NCI-H1417 (cell line): ENCODE results near the gene GRK7.

Experiments
- DNase-seq, 3 experiments: peaks; one replicate each; lab custom pipeline; 2025; lab: John Stamatoyannopoulos, UW

GRK7 gene, protein sequence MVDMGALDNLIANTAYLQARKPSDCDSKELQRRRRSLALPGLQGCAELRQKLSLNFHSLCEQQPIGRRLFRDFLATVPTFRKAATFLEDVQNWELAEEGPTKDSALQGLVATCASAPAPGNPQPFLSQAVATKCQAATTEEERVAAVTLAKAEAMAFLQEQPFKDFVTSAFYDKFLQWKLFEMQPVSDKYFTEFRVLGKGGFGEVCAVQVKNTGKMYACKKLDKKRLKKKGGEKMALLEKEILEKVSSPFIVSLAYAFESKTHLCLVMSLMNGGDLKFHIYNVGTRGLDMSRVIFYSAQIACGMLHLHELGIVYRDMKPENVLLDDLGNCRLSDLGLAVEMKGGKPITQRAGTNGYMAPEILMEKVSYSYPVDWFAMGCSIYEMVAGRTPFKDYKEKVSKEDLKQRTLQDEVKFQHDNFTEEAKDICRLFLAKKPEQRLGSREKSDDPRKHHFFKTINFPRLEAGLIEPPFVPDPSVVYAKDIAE (N-terminal part only)

GRCh38 chr3:141763088-141763750, at the start of gene GRK7:
Gene GRK7, plus strand, starts transcription at chr3:141763408. Its CDS starts 14,877 bp downstream, at chr3:141778285.
- DNase-seq, result no peak

DNA sequence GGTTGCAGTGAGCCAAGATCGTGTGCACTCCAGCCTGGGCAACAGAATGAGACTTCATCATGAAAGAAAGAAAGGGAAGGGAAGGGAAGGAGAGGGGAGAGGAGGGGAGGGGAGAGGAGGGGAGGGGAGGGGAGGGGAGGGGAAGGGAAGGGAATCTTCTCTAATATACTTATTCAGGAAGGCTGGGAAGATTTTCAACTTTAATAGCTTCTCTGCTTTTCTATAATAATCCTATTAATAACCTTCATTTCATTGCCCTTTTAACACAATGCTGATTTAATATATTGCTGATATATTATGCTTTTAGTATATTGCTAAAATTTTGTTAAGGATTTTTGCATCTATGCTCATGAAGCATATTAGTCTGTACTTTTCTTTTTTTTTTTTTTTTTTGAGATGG, 48.5 kb upstream of the GRK7 start:
- DNase-seq, result no peak

DNA sequence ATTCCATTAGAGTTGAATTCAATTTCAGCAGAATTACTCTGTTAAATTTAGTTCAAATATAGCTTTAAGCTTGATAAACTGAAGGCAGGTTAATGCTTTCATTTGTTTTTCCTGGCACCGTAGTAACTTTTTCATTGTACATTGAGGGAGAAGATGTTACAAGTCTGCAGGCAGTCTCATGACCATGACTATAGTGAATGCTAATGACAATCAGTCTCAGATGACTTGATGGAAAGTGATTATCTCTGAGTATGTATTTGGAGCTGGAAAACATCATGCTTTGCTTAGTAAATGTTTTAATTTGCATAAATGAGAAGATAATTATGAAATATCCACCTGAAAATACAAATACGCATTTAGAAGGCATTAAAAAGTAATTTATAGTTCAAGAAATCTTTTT, 41.1 kb upstream of the GRK7 start:
- no peak for DNase-seq

DNA sequence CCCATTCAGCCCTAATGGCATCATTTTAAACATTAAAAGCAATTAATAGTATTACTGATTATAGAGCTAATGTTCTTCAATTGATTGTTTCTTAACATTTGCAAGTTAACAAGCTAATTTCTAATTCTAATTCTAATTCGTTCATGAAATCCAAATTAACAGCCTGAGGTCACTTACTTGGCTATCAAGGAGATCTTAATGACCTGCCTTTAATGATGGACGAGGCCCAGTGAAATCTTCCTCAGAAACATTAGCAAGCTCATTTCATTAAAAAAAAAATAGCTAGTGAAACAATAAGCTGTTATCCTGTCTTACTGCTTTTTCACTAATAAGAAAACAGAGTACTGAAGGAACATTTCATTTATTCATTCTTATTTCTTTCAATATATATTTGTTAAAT, 40.6 kb upstream of the GRK7 start:
- DNase-seq, result no peak

DNA sequence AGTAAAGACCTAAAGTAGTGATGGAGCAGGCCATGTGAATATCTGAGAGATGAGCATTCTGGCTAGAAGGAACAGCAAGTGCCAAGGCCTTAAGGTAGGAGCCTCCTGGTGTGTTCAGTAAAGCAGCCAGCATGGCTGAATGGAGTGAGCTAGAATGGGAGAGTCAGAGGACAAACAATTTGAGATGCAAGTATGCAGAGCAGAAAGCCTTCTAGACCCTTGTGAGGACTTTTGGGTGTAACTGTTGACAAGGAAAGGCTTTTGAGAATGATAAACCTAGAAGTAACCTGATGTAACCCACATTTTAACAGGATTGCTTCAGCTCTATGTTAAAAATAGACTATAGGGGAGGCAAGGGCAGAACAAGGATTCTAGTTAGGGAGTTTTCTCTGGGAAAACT, 40.0 kb upstream of the GRK7 start:
- no peak for DNase-seq

DNA sequence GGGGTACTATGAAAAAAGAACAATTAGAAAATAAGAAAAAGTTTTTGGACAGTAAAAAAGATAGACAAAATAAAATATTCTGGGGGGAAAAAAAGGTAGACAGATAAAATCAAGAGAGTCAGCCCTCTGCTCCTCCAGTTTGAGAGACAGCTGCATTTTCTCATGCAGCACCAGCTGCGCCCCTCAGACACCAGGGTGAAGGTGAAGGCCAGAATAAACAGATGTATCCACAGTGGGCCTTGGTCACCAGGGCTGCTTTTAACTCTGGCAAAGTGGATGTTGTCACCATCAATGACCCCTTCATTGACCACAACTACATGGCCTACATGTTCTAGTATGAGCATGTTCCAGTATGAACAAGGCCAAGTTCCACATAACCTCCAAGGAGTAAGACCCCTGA, 39.0 kb upstream of the GRK7 start:
- no peak for DNase-seq

- no peak for DNase-seq
Observed at GRCh38 chr3:141725036-141725435, 38.2 kb upstream of the GRK7 start.

- no peak for DNase-seq
Observed at GRCh38 chr3:141726483-141726882, 36.7 kb upstream of the GRK7 start.

GRCh38 chr3:141728355-141728892, 34.8 kb upstream of the GRK7 start:
- no peak for DNase-seq

DNA sequence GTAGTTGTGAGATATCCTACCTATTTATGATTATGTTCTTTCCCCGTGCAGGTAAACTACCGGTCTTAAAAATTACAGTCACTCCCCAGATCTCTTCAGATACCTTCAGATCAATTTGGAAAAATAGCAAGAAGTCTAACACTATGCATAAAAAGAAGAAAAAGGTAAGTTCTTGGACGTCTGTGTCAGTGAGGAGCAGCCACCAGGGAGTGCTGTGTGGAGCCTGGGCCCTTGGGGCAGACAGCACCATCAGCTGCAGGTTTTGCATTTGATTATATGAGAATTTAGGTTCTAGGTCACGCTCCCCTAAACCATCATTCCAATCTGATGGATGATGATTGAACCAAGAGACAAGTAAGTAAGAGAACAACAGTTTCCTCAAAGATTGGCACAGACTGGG, 34.0 kb upstream of the GRK7 start:
- DNase-seq, result no peak

DNA sequence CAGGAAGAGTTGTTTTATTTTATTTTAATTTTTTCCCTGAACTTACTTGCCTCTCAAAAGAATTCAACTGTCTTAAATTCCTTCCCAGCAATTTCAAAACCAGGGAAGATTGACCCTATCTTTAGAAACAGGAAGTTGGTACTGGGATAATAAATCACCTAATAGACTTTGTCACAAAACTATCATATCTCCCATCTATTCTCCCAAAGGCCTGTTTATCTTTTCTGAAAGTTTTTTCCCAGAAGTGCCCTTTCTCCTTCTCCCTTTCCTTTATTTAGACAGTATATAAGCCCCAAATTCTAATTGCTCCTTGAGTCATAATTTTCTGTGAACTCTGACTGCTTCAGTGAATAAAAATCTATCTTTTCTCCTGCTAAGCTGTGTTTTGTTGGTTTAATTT, 28.0 kb upstream of the GRK7 start:
- no peak for DNase-seq

- no peak for DNase-seq
Observed at GRCh38 chr3:141735770-141736465, 27.3 kb upstream of the GRK7 start.

DNA sequence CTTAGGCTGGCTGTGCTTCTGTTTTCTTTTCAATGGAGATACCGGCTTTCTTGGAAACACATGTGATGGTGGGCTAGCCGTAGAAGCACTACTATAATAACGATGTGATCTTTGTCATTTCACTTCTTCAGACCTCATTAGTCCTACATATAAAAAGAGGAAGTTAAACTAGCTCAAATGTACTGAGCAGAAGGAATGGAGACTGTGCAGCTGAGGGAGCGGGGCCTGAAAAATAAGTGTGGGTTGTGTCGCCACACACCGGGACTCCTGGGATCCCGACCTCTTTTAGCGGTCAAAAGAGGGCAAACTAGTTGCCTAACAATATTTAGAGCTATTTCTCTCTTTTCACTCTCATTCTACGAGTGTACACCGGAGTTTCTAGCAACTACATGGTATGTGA, 26.1 kb upstream of the GRK7 start:
- no peak for DNase-seq

DNA sequence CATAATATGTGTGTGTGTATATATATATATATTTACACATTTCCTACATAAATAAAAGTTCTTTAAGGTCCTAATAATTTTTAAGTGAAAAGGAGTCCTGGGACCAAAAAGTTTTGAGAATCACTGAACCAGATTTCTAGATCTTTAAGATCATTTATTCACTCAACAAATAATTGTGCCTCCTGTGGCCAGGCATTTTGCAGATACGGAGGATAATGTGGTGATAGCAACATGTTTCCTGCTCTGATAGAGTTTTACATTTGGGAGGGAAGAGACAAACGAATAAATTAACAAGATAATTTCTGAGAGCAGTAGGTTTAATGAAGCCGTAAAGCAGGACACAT, 25.6 kb upstream of the GRK7 start:
- no peak for DNase-seq

DNA sequence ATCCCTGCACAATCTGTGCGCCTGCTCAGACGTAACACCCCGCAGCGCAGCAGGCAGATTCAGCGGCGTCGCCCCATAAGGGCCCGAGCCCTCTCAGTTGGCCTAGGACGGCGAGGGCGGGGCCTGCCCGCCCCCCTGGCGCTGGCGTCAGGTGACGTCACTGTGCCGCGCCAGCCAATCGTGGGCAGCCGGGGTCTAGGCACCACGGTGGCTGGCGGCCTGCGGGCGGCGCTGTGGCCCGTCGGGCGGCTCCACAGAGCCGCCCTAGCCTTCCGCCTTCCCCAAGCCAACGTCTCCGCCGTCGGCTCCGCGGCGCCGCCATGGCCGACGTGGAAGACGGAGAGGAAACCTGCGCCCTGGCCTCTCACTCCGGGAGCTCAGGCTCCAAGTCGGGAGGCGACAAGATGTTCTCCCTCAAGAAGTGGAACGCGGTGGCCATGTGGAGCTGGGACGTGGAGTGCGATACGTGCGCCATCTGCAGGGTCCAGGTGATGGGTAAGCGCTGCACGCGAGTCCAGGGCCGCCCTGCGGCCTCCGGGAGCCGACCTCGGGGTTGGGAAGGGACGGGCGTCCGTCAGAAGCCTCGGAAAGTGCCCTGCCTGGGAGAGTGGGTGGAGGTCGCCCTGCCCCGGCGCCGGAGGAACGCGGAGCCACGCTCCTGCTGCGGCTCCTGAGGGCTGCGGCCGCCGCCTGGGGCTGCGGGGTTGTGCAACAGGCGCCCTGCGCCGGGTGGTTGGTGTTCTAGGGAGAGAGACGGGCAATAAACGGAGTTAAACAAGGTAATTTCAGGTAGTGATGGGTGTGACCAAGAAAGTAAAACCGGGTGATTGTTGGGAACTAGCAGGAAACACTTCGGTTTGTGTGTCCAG, 25.0 kb upstream of the GRK7 start, which contains the start of gene RNF7:
TSS of gene RNF7 (plus strand) at position 277 of the 869 bp plus-strand sequence. CDS start at position 321, 44 bp downstream.
- peak; percentile 96 to 98 (median 97) for DNase-seq

DNA sequence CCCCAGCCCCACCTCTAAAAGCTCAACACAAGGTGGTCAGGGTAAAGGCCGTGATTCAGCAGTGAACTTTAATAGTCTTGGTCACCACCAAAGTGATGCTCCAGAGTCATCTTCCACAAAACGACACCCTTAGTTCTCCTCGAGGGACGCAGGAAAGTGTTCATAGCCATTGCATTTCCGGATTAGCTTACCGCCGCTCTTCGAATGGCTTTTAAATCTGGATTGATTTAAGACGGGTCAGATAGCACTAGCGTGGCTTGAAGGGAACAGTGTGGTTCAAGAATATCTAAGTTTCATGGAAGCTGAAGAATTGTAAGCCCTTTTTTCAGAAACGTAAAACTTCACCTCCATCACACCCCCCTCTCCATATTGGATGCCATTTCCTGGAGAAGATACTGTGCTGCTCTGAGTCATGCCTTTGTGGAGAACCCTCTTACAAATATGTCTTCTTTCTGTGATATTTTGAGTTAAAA, 24.3 kb upstream of the GRK7 start:
- DNase-seq, result peak in 2 of 3 experiments; percentile 20 to 80

- DNase-seq, result no peak
Observed at GRCh38 chr3:141739731-141740130, 23.5 kb upstream of the GRK7 start.

DNA sequence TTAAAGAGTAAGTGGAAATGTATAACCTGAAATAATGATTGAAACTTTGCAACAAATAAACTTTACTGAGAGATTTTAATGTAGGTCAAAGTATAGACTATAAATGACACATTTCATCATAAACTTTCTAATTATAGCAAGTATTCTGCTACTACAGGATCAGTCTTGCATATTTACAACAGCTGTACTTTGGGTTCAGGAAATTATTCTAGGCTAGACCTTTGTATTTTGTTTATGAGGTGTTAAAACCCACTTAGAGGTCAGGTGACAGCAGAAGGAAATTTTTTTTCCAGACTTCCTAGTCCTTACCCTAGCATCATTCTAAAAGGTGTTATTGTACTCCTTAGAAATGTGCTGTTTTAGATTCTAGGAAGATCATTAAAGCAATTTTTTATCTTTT, 22.9 kb upstream of the GRK7 start:
- DNase-seq, result peak in 1 of 3 experiments; percentile 5

- DNase-seq, result no peak
Observed at GRCh38 chr3:141743305-141743704, 19.9 kb upstream of the GRK7 start.

DNA sequence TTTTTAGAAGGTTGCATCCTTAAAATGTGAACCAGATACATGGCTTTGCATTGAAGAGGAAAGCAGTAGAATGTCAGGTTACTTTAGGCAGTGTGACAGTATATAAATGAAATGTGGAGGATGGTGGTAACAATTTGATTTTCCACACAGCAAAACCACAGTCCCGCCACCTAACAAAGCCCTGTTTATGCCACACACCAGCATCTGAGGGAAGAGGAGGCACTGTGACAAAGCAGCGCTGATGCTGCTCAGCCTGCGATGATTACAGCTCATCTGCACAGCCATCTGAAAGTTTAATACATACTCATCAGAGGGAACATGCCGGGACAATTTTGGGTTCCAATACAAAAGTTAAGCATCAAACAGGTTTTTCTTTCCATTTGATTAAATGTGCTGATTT, 16.2 kb upstream of the GRK7 start:
- no peak for DNase-seq

- no peak for DNase-seq
Observed at GRCh38 chr3:141753399-141753798, 9.8 kb upstream of the GRK7 start.
